Astrocyte (in vitro differentiated cells and primary cell): ENCODE measurements around the gene BIK. TPM values are rescaled to one million over a fixed set of nuclear protein-coding genes. Genes with fewer than 3 reads are reported as not detected.

Experiments used
- DNase-seq: peaks from one replicate; pipeline ENCODE4 v3.0.0-alpha.2; 2010; ENCODE audit warnings: low read depth
- FAIRE-seq: peaks from 2 replicates; lab custom pipeline; 2011; peaks lifted over from hg19 to GRCh38; lab: Jason Lieb, UNC
- H2AFZ ChIP-seq: 2 replicates; pipeline ENCODE4 v1.6.0; 2012; ENCODE audit warnings: low read depth, low read length, inconsistent platforms
- H3K27ac ChIP-seq: 2 replicates; pipeline ENCODE4 v1.5.1; 2011; ENCODE audit warnings: low read depth, low read length, inconsistent platforms
- H3K27me3 ChIP-seq: 2 replicates; pipeline ENCODE4 v1.6.0; 2011; ENCODE audit warnings: low read length, inconsistent platforms; ENCODE audit not compliant: insufficient read depth
- H3K36me3 ChIP-seq: 2 replicates; pipeline ENCODE4 v1.5.1; 2011; ENCODE audit warnings: low read length, inconsistent platforms; ENCODE audit not compliant: insufficient read depth
- H3K4me1 ChIP-seq: 2 replicates; pipeline ENCODE4 v1.5.1; 2011; ENCODE audit warnings: low read length, inconsistent platforms; ENCODE audit not compliant: insufficient read depth
- H3K4me2 ChIP-seq: 2 replicates; pipeline ENCODE4 v1.6.0; 2012; ENCODE audit warnings: low read length, inconsistent platforms
- H3K4me3 ChIP-seq: 2 replicates; pipeline ENCODE4 v1.5.1; 2011; ENCODE audit warnings: low read depth, mild to moderate bottlenecking, low read length, inconsistent platforms; ENCODE audit not compliant: insufficient read depth
- H3K79me2 ChIP-seq: 2 replicates; pipeline ENCODE4 v1.6.0; 2012; ENCODE audit warnings: mild to moderate bottlenecking, low read length, inconsistent platforms; ENCODE audit not compliant: insufficient read depth
- H3K9ac ChIP-seq: 2 replicates; pipeline ENCODE4 v1.6.0; 2012; ENCODE audit warnings: mild to moderate bottlenecking, low read length, inconsistent platforms
- H3K9me3 ChIP-seq: 2 replicates; pipeline ENCODE4 v1.5.1; 2012; ENCODE audit warnings: low read depth, mild to moderate bottlenecking, low read length, inconsistent platforms; ENCODE audit not compliant: insufficient read depth
- H4K20me1 ChIP-seq: 2 replicates; pipeline ENCODE4 v1.6.0; 2012; ENCODE audit warnings: low read length, inconsistent platforms; ENCODE audit not compliant: insufficient read depth
- H3K27ac Mint-ChIP-seq: one replicate; pipeline ENCODE4 v1.8.0; 2021; ENCODE audit warnings: mild to moderate bottlenecking, mixed read lengths; ENCODE audit not compliant: unreplicated experiment
- H3K27me3 Mint-ChIP-seq: one replicate; pipeline ENCODE4 v1.8.0; 2021; ENCODE audit warnings: low read depth, mixed read lengths; ENCODE audit not compliant: unreplicated experiment
- H3K36me3 Mint-ChIP-seq: one replicate; pipeline ENCODE4 v1.8.0; 2021; ENCODE audit warnings: low read depth, mixed read lengths; ENCODE audit not compliant: unreplicated experiment
- H3K4me1 Mint-ChIP-seq: one replicate; pipeline ENCODE4 v1.8.0; 2021; ENCODE audit warnings: low read depth, mixed read lengths; ENCODE audit not compliant: unreplicated experiment
- H3K4me3 Mint-ChIP-seq: one replicate; pipeline ENCODE4 v1.8.0; 2021; ENCODE audit warnings: mild to moderate bottlenecking, moderate library complexity, mixed read lengths; ENCODE audit not compliant: unreplicated experiment
- H3K9me3 Mint-ChIP-seq: one replicate; pipeline ENCODE4 v1.8.0; 2021; ENCODE audit warnings: mild to moderate bottlenecking, mixed read lengths; ENCODE audit not compliant: unreplicated experiment
- EZH2 ChIP-seq: IDR thresholded peaks from 2 replicates; pipeline ENCODE4 v1.6.1; 2012; ENCODE audit warnings: mild to moderate bottlenecking, low read length, inconsistent platforms; ENCODE audit not compliant: insufficient read depth
- total RNA-seq: library from RNA; stranded (reverse); gene quantifications from 2 replicates; pipeline ENCODE4 v1.2.1, GENCODE V29; 2021
- TF ChIP-seq, protein P1 (sequence below): IDR thresholded peaks from 2 replicates; pipeline ENCODE4 v1.5.1; 2011; ENCODE audit warnings: low read depth, mild to moderate bottlenecking, inconsistent platforms, low read length, moderate library complexity; ENCODE audit not compliant: insufficient read depth

The BIK gene
- total RNA-seq, 1 donor from 2014 or later: 0.32 TPM

DNA sequence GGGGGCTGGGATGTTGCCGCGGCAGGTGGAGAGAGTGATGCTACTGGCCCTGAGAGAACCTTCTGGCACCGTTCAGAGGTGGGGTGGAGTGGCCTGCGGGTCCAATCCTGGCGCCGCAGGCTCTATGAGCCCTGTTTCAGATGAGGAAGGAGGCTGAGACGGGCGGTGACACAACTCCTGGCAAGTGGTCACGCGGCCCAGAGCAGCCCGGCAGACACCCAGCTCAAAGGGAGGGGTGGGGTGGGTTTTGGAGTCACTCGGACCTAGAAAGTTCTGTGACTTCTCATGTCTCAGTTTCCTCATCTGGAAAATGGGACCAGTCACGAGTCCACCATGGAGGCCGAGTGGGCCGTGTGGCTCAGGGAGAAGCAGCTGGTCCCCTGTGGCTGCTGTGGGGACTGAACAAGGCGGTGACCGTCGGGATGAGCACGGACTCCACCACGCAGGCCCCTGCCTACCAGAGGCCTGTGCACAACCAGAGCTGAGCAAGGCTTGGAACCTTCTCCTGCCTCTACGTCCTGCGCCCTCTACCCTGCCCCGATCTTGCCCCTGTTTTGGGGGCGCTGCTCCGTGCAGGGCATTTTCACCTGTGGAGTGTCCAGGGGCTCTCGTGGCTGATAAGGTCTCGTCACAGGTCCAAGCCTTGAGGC, 44.5 kb downstream of the BIK start:
- Mint-ChIP-seq H3K36me3 (peaks cover 2% of the 10 kb centered on the region), H3K27ac (no peak overlapping the region), H3K4me3 (no peak overlapping the region), H3K4me1 (peaks cover 4% of the 10 kb centered on the region), H3K9me3 (no peaks in the 10 kb centered on the region), H3K27me3 (peaks cover 2% of the 10 kb centered on the region)
- H3K36me3 ChIP-seq: no peaks in the 10 kb centered on the region
- H3K4me3 ChIP-seq: no peak overlapping the region
- H2AFZ ChIP-seq: no peak overlapping the region
- H3K79me2 ChIP-seq: peaks cover 83% of the 10 kb centered on the region
- no peak for TF ChIP-seq EZH2
- TF ChIP-seq, protein P1, sequence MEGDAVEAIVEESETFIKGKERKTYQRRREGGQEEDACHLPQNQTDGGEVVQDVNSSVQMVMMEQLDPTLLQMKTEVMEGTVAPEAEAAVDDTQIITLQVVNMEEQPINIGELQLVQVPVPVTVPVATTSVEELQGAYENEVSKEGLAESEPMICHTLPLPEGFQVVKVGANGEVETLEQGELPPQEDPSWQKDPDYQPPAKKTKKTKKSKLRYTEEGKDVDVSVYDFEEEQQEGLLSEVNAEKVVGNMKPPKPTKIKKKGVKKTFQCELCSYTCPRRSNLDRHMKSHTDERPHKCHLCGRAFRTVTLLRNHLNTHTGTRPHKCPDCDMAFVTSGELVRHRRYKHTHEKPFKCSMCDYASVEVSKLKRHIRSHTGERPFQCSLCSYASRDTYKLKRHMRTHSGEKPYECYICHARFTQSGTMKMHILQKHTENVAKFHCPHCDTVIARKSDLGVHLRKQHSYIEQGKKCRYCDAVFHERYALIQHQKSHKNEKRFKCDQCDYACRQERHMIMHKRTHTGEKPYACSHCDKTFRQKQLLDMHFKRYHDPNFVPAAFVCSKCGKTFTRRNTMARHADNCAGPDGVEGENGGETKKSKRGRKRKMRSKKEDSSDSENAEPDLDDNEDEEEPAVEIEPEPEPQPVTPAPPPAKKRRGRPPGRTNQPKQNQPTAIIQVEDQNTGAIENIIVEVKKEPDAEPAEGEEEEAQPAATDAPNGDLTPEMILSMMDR: no peak
- H3K9me3 ChIP-seq: no peaks in the 10 kb centered on the region
- no peak overlapping the region for H3K27ac ChIP-seq
- H3K27me3 ChIP-seq: no peaks in the 10 kb centered on the region
- FAIRE-seq (no peak), DNase-seq (no peak)
- H3K4me1 ChIP-seq: peaks cover 9% of the 10 kb centered on the region
- H4K20me1 ChIP-seq: peaks cover 64% of the 10 kb centered on the region
- no peak overlapping the region for H3K9ac ChIP-seq
- no peak overlapping the region for H3K4me2 ChIP-seq

DNA sequence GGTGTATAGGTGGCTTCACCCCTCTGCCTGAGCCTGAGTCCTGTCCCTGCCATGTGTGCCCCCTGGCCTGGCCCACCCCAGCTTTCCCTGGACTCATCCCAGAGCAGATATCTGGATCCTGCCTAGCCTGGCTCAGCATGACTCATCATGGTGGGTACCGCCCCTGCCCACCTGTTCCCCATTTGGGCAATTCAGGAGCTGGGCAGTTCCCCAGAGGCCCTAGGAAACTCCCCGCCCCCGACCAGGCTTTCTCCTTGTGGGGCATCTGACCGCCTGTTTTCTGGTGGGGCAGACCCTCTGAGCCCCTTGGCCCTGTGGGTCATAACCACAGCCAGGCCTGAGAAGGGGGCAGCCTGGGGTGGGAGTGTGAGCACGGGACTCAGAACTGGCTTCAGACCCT, 45.2 kb downstream of the BIK start:
- H3K27me3 Mint-ChIP-seq: peaks cover 2% of the 10 kb centered on the region
- H3K36me3 Mint-ChIP-seq: peaks cover 2% of the 10 kb centered on the region
- FAIRE-seq (no peak), DNase-seq (no peak)
- Histone ChIP-seq H3K36me3 (peaks cover 4% of the 10 kb centered on the region), H3K27me3 (no peaks in the 10 kb centered on the region), H3K4me1 (peaks cover 9% of the 10 kb centered on the region), H3K9ac (no peak overlapping the region), H3K79me2 (peaks cover 83% of the 10 kb centered on the region), H2AFZ (no peak overlapping the region), H3K4me3 (no peak overlapping the region), H3K9me3 (no peaks in the 10 kb centered on the region), H3K4me2 (no peak overlapping the region), H4K20me1 (peaks cover 72% of the 10 kb centered on the region), H3K27ac (no peak overlapping the region)
- peaks cover 4% of the 10 kb centered on the region for H3K4me1 Mint-ChIP-seq
- H3K9me3 Mint-ChIP-seq: no peaks in the 10 kb centered on the region
- H3K27ac Mint-ChIP-seq: no peak overlapping the region
- H3K4me3 Mint-ChIP-seq: no peak overlapping the region
- TF ChIP-seq EZH2: no peak

DNA sequence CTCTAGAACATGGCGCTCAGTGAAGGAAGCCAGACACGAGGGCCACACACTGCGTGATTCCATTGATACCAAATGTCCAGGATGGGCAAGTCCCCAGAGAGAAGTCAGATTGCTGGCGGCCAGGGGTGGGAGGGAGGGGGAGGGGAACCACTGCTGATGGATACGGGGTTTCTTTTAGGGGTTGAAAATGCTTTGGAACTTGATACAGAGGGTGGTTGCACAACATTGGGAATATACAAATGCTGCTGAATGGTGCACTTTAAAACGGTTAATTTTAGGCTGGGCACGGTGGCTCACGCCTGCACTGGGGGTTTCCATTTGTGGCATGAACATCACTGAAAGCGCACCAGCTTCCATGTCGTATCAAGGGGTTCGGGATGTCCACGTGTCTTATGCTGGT, 45.9 kb downstream of the BIK start:
- H3K4me1 ChIP-seq: peaks cover 6% of the 10 kb centered on the region
- no peak for DNase-seq
- H3K4me2 ChIP-seq: no peak overlapping the region
- H3K27me3 ChIP-seq: no peaks in the 10 kb centered on the region
- Mint-ChIP-seq H3K27me3 (no peaks in the 10 kb centered on the region), H3K4me3 (peak overlapping the region; percentile 54), H3K27ac (no peak overlapping the region), H3K36me3 (peaks cover 2% of the 10 kb centered on the region), H3K4me1 (peaks cover 4% of the 10 kb centered on the region), H3K9me3 (no peaks in the 10 kb centered on the region)
- H4K20me1 ChIP-seq: peaks cover 76% of the 10 kb centered on the region
- no peak for TF ChIP-seq EZH2
- TF ChIP-seq, protein P1: no peak
- FAIRE-seq: no peak
- H3K36me3 ChIP-seq: peaks cover 4% of the 10 kb centered on the region
- no peak overlapping the region for H3K27ac ChIP-seq
- H3K9ac ChIP-seq: no peak overlapping the region
- peaks cover 82% of the 10 kb centered on the region for H3K79me2 ChIP-seq
- H3K4me3 ChIP-seq: no peak overlapping the region
- H3K9me3 ChIP-seq: no peaks in the 10 kb centered on the region
- H2AFZ ChIP-seq: no peak overlapping the region
